ENCODE results near the gene HBS1L.

- TF ChIP-seq, protein P1, sequence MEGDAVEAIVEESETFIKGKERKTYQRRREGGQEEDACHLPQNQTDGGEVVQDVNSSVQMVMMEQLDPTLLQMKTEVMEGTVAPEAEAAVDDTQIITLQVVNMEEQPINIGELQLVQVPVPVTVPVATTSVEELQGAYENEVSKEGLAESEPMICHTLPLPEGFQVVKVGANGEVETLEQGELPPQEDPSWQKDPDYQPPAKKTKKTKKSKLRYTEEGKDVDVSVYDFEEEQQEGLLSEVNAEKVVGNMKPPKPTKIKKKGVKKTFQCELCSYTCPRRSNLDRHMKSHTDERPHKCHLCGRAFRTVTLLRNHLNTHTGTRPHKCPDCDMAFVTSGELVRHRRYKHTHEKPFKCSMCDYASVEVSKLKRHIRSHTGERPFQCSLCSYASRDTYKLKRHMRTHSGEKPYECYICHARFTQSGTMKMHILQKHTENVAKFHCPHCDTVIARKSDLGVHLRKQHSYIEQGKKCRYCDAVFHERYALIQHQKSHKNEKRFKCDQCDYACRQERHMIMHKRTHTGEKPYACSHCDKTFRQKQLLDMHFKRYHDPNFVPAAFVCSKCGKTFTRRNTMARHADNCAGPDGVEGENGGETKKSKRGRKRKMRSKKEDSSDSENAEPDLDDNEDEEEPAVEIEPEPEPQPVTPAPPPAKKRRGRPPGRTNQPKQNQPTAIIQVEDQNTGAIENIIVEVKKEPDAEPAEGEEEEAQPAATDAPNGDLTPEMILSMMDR (conservative IDR thresholded peaks at IDR 0.05 in 1 of 2, IDR thresholded peaks at IDR 0.05 in 1 of 2; ENCODE audit: extremely low read depth in 1 of 2, insufficient read depth in 1 of 2, low read depth in 1 of 2, low read length in 2 of 2): no peak
- TF ChIP-seq EZH2 (IDR thresholded peaks at IDR 0.05; ENCODE audit: borderline replicate concordance, low read length): no peak
Observed at GRCh38 chr6:134936931-134937330, 117.7 kb downstream of the HBS1L start.
